Stimulated activated CD4-positive, alpha-beta T cell treated with anti-CD3 and anti-CD28 coated beads, Interleukin-4, amount 100 ng/mL, for 4 hours (primary cell): ENCODE measurements around the gene ENTHD1.
"Not testable (repeated sequence)": the region's sequence is repeated elsewhere in the genome, so short reads cannot be mapped to it uniquely, and the experiment has no call there.

Experiments
- DNase-seq, 2 experiments: peaks; one replicate each; pipeline ENCODE4 v3.0.0-alpha.2; 2020

The ENTHD1 gene

DNA sequence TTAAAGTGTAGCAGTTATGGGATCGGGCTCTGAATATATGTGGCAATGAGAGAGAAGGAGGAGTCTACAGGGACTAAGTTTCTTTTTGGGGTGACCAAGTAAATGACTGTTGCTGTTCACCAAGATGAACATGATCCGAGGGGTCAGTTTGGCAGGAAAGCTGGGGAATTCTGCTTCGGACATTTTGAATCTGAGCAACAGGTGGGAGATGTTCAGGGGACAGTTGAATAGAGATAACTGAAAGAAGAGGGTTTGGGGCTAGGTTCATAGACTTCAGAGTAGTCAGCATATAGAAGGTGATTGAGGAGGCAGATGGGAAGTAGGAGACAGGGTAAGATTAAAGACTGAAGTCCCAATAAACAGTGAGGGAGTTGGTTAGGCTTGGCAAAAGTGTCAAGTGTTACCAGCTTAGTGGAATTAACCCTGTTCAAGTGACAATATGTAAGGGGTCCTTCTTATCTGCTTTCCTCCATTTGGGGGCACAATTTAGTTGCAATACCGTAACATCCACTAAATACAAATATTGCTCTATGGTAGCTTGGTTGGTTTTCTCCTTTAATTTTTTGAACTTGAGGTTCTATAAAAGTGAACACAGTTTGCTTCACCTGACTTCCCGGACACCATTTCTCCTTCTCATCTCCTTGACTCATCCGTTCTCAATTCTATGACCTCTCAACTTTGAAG, 2.9 kb upstream of the ENTHD1 start:
- no peak for DNase-seq

- DNase-seq = no peak
Measured at GRCh38 chr22:39895682-39896081, 2.1 kb upstream of the ENTHD1 start.

DNA sequence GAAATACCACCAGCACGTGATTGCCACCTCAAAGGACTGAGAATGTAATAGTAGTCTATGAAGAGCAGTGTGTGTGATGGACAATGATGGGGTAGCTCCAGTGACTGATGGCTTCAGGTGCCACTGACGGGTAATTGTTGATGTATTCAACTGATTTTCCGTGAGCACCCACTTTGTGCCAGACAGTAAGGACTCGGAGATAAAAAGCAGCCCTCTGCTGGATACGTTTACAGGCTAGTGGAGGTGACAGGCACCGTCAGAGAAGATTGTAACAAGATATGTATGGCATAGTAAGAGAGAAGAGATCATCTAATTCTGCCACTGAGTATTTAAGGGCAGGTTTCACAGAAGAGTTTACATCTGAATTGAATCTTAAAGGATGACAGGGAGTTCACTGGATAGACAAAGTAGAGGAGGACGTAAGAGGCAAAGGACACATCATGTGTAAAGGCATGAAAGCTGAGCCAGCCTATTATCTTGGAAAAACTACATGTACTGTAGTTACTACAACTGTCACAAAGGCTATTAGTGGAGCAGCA, 1.1 kb upstream of the ENTHD1 start:
- DNase-seq = no peak

DNA sequence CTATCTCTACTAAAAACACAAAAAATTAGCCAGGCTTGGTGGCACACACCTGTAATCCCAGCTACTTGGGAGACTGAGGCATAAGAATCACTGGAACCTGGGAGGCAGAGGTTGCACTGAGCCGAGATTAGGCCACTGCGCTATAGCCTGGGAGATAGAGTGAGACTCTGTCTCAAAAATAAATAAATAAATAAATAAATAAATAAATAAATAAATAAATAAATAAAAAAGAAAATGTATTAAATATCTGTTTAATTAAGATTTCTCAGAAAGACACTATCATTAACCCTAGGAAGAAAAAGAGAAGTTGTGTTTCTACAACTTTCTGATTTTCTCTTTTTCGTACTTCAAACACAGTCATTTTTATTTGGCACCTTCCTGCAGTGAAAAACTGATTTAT, 3.6 kb downstream of the ENTHD1 start:
- DNase-seq = not testable (repeated sequence)

- no peak for DNase-seq
Measured at GRCh38 chr22:39883057-39883456, 10.5 kb downstream of the ENTHD1 start.

DNA sequence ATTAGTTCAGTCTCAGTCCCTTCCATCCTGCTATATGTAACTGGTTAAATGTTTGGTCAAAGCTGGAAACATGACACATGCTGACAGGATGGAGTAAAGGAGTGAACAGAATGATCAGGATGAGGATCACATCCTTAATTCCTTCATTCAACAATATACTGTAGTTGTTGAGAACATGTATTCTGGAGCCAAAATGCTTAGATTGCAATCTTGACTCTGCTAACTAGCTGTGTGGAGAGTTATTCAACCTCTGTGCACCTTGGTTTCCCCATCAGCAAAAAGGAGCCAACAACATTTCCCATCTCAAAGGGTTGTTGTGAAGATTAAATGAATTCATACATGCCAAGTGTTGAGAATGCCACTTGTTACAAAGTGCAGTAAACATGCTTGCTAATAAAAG, 12.8 kb downstream of the ENTHD1 start:
- DNase-seq = no peak

GRCh38 chr22:39877079-39877845, 16.3 kb downstream of the ENTHD1 start:
- DNase-seq = no peak

GRCh38 chr22:39875176-39875885, 18.2 kb downstream of the ENTHD1 start:
- DNase-seq = not testable (repeated sequence)

GRCh38 chr22:39873965-39874364, 19.6 kb downstream of the ENTHD1 start:
- peak; percentile 4 to 51 for DNase-seq

GRCh38 chr22:39872548-39872947, 21.0 kb downstream of the ENTHD1 start:
- DNase-seq = no peak

GRCh38 chr22:39871008-39871798, 22.4 kb downstream of the ENTHD1 start:
- DNase-seq = no peak

DNA sequence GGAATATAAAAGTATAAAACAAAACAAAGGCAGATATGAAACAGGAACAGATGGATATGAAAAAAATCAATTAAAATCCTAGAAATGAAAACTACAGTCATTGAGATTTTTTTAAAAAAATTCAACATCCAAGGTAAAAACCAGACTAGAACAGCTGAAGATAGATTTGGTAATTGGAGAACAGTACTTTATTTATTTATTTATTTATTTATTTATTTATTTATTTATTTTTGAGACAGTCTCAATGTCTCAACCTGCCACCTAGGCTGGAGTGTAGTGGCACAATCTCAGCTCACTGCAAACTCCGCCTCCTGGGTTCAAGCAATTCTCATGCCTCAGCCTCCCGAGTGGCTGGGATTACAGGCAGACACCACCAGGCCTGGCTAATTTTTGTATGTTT, 23.8 kb downstream of the ENTHD1 start:
- DNase-seq = not testable (repeated sequence)

- no peak for DNase-seq
Measured at GRCh38 chr22:39868741-39869140, 24.8 kb downstream of the ENTHD1 start.

GRCh38 chr22:39859903-39860588, 33.5 kb downstream of the ENTHD1 start:
- no peak for DNase-seq

DNA sequence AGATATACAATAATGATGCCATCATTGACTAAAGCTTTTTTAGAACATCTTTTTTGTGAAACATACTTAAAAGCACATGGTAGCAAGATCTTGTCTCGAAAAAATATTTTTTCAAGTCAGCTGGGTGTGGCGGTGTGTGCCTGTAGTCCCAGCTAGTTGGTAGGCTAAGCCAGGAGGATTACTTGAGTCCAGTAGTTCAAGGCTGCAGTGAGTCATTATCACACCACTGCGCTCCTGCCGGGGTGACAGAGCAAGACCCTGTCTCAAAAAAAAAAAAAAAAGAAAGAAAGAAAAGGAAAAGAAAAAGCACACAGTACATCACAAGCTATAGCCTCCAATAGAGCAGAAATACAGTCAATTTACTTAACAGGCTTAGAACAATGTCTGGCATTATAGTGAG, 37.0 kb downstream of the ENTHD1 start:
- DNase-seq = no peak

DNA sequence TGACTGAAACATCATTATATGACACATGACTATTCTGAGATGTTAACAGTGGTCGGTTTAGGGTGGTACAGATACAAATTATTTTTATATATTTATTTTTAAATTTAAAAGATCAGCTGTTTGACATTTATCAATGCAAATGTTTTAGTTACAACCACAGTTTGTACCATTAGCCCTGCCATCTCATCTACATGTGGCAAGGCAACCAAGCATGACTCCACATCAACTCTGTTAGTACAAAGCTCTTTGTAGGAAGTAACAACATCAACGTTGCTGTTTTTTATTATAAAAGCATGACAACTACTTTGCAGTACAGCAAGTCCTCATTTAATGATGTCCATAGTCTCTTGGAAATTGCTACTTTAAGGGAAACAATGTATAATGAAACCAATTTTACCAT, 40.8 kb downstream of the ENTHD1 start:
- DNase-seq = no peak

DNA sequence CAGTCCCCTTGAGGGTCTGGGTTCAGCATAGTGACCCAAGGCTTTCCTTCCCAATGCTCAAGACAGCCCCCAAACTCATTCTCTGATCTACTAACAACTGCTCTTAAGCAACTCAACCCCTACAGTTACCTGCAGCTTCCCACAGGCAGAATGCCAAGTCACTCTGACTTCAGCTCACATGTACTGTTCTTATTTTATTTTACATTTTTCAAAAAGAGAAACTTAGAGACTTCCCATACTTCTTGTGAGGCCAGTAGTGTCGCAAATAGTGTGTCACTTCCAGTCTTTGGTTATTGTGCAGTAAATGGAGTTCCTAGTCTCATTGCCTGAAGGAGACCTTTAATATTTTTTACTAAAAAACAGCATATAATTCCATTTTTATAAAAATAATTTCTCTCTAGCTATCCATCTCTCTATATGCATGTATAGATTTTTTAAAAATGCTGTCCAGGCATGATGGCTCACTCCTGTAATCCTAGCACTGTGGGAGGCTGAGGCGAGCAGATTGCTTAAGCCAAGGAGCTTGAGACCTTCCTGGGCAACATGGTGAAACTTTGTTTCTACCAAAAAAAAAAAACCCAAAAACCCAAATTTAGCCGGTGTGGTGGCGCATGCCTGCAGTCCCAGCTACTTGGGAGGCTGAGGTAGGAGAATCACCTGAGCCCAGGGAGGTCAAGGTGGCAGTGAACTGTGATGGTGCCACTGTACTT, 41.8 kb downstream of the ENTHD1 start:
- no peak for DNase-seq

DNA sequence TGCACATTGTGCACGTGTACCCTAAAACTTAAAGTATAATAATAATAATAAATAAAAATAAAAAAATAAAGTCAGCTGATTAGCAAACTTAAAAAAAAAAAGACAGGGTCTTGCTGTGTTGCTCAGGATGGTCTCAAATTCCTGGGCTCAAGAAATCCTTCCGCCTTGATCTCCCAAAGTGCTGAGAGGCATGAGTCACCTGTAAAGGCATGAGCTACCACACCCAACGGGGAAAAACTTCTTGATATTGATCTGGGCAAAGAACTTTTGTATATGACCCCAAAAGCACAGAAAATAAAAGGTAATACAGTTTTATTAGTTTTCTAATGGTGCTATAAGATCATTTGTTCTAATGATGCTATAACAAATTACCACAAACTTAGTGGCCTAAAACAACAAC, 46.1 kb downstream of the ENTHD1 start:
- DNase-seq = no peak

GRCh38 chr22:39846539-39846938, 47.0 kb downstream of the ENTHD1 start:
- not testable (repeated sequence) for DNase-seq

DNA sequence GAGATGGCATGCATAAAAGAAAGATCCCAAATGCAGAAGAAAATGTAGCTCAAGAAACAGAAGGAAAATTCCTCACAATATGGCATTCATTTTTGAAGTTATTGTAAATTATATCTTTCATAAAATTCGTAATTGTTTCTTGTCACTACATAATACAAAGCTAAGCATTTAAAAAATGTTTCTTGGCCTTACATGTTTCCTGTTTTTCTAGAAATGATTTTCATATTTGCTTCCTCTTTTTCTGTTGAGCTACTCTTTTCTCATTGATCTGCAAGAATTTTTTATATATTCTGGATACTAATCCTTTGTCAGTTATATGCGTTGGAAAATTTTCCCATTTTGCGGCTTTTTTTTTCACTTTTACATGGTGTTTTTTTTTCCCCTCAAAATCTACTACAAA, 48.0 kb downstream of the ENTHD1 start:
- no peak for DNase-seq

DNA sequence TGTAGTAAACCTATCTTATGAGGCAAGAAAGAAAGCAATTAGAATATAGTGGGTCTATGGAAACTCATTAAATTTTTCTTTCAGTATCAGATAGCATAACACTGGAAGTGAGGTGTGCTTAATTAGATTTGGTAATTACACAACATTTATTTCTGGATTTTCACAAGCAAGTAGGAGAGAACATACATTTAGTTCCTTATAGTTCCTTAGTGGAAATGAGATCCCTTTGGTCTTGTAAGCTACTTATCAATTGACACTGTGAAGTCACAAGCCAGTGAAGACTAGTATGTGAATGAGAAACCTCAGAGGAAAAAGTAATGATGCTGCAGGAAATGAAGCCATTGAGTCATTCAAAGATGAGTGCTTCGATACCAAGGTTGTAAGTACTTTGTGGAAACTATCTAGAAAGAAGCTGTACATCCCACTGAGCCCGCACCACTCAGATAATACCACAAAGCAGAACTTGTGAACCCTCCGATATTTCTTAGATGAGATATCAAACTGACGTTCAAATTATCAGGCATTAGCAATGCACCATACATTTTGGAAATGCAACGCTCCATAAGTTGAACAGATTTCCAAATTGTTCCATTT, 53.5 kb downstream of the ENTHD1 start:
- DNase-seq = peak; percentile 14 to 51
